GM12891 (cell line): ENCODE data around the gene SECISBP2.
A peak's percentile ranks its signal among the peaks of the same experiment; 100 is the strongest.

Source experiments
- DNase-seq: peaks from one replicate; pipeline ENCODE4 v3.0.0; 2011; ENCODE audit warnings: low spot score; ENCODE audit not compliant: insufficient read length
- FAIRE-seq: peaks from 2 replicates; lab custom pipeline; 2011; peaks lifted over from hg19 to GRCh38; lab: Jason Lieb, UNC
- PAX5 ChIP-seq: IDR thresholded peaks from 2 replicates; pipeline ENCODE4 v1.6.1; 2011; ENCODE audit warnings: low read length, moderate library complexity, mild to moderate bottlenecking; ENCODE audit not compliant: insufficient read depth, severe bottlenecking
- POLR2A ChIP-seq: IDR thresholded peaks from 2 replicates; pipeline ENCODE4 v1.6.1; 2011; ENCODE audit warnings: low read depth, low read length, control low read depth
- POLR2AphosphoS5 ChIP-seq: IDR thresholded peaks from 2 replicates; pipeline ENCODE4 v1.6.1; 2011; ENCODE audit warnings: low read depth, low read length, control low read depth
- POU2F2 ChIP-seq: IDR thresholded peaks from 2 replicates; pipeline ENCODE4 v1.6.1; 2011; ENCODE audit warnings: low read depth, mild to moderate bottlenecking, control low read depth, low read length, moderate library complexity
- SPI1 ChIP-seq: IDR thresholded peaks from 2 replicates; pipeline ENCODE4 v1.6.1; 2011; ENCODE audit warnings: low read depth, low read length, control low read depth
- TAF1 ChIP-seq: IDR thresholded peaks from 2 replicates; pipeline ENCODE4 v1.6.1; 2011; ENCODE audit warnings: low read depth, low read length, control low read depth

SECISBP2 gene

GRCh38 chr9:89379031-89379430, 60.7 kb downstream of the SECISBP2 start:
- DNase-seq = no peak
- FAIRE-seq = no peak
- TF ChIP-seq POU2F2 = no peak
- no peak for TF ChIP-seq POLR2A
- TF ChIP-seq POLR2AphosphoS5 = no peak
- no peak for TF ChIP-seq TAF1
- no peak for TF ChIP-seq SPI1
- no peak for TF ChIP-seq PAX5

GRCh38 chr9:89379508-89380115, 61.3 kb downstream of the SECISBP2 start:
- no peak for DNase-seq
- TF ChIP-seq POLR2A = no peak
- no peak for TF ChIP-seq SPI1
- no peak for TF ChIP-seq POLR2AphosphoS5
- no peak for TF ChIP-seq POU2F2
- TF ChIP-seq TAF1 = no peak
- TF ChIP-seq PAX5 = no peak
- no peak for FAIRE-seq

GRCh38 chr9:89380437-89381307, 62.4 kb downstream of the SECISBP2 start:
- no peak for DNase-seq
- TF ChIP-seq POLR2A = no peak
- TF ChIP-seq POLR2AphosphoS5 = no peak; the same call in 1 of the 2 replicates
- TF ChIP-seq SPI1 = no peak
- TF ChIP-seq POU2F2 = no peak
- TF ChIP-seq TAF1 = no peak
- no peak for TF ChIP-seq PAX5
- no peak for FAIRE-seq

GRCh38 chr9:89381308-89381609, 63.0 kb downstream of the SECISBP2 start:
- FAIRE-seq = no peak
- no peak for DNase-seq
- TF ChIP-seq TAF1 = no peak
- TF ChIP-seq POLR2A = no peak
- TF ChIP-seq POU2F2 = no peak
- TF ChIP-seq PAX5 = no peak
- TF ChIP-seq POLR2AphosphoS5 = no peak
- no peak for TF ChIP-seq SPI1

GRCh38 chr9:89382026-89382986, 64.0 kb downstream of the SECISBP2 start:
- TF ChIP-seq PAX5 = no peak
- TF ChIP-seq POU2F2 = no peak
- TF ChIP-seq SPI1 = no peak
- no peak for TF ChIP-seq POLR2AphosphoS5
- TF ChIP-seq TAF1 = no peak
- TF ChIP-seq POLR2A = no peak
- FAIRE-seq (no peak), DNase-seq (no peak)

GRCh38 chr9:89383030-89383720, 64.9 kb downstream of the SECISBP2 start:
- DNase-seq (no peak), FAIRE-seq (no peak)
- TF ChIP-seq POU2F2 (peak; percentile 5; the same call in 1 of the 2 replicates), POLR2AphosphoS5 (no peak), PAX5 (no peak)

GRCh38 chr9:89383721-89384300, 65.5 kb downstream of the SECISBP2 start:
- DNase-seq = no peak
- no peak for TF ChIP-seq POLR2A
- TF ChIP-seq SPI1 = no peak
- no peak for TF ChIP-seq PAX5
- no peak for TF ChIP-seq POLR2AphosphoS5
- TF ChIP-seq TAF1 = no peak
- TF ChIP-seq POU2F2 = no peak
- FAIRE-seq = no peak

- FAIRE-seq (no peak), DNase-seq (no peak)
These were observed 66.5 kb downstream of the SECISBP2 start for GRCh38 chr9:89384783-89385182.

More at GRCh38 chr9:89384783-89385182, 66.5 kb downstream of the SECISBP2 start:
- TF ChIP-seq POLR2A (no peak), SPI1 (no peak), PAX5 (no peak), POLR2AphosphoS5 (no peak), POU2F2 (no peak), TAF1 (no peak)
